ENCODE results near the gene HCFC1R1. TPM values are rescaled to one million over a fixed set of nuclear protein-coding genes. Genes with fewer than 3 reads are reported as not detected.

Gene HCFC1R1
- polyA plus RNA-seq, 3 donors: 16.7 to 27.1 (median 19.9) TPM

DNA sequence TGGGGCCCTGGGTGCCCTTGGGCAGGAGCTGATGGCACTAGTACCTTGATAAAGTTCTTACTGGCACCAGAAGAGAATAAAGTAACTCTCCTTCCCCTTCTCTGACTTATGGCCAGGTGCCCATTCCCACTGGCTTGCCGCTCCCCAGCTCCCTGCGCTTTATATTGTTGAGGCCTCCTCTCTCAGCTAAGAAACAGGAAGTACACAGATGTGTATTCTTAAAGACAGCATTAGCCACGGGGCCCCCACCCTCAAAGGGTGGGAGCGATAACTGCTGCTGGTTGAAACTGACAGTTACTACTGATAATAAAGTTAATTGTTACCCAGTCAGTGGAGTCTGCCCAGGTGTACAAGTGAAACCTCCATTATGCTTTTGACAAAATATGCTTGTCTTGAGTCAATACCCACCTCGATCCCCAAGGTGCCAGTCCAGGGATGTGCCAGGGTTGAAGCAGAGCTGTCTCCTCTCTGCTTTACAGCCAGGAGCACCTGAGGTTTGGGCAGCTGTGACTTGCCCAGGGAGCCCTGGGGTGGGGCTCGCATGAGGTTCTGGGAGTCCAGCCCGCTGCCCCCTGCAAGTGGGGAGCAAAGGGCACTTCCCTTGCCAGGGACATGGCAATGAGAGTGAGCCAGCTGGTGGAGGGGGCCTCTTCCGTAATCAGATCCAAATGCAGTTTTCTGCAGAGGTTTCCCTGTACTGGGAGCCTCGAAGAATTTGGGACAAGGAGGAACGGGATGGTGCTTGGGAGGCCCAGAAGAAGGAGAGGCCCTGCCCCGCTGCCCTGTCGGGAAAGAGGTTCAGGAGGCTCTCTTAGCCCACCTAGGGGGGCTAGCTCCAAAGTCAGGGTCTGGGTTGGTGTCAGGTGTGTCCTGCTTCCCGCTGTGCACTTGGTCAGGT is 16.4 kb downstream of the HCFC1R1 start:
- peaks cover 0 to 10% of the 10 kb centered on the region in 2 donors for H3K27me3 ChIP-seq (ENCODE audit: control insufficient read depth in 2 of 2, insufficient read depth in 2 of 2, low read length in 2 of 2)
- H3K27ac ChIP-seq (ENCODE audit: low read depth in 1 of 2, low read length in 2 of 2): peak overlapping the region; percentile 22 to 61
- peak overlapping the region; percentile 58 for H2AFZ ChIP-seq (ENCODE audit: insufficient read depth, low read depth, low read length, poor library complexity, severe bottlenecking)
- DNase-seq: peak in 2 of 3 donors; percentile 37 to 46
- H3K9ac ChIP-seq (ENCODE audit: insufficient read depth, low read length, poor library complexity, severe bottlenecking): peak overlapping the region; percentile 44
- TF ChIP-seq, protein P1, sequence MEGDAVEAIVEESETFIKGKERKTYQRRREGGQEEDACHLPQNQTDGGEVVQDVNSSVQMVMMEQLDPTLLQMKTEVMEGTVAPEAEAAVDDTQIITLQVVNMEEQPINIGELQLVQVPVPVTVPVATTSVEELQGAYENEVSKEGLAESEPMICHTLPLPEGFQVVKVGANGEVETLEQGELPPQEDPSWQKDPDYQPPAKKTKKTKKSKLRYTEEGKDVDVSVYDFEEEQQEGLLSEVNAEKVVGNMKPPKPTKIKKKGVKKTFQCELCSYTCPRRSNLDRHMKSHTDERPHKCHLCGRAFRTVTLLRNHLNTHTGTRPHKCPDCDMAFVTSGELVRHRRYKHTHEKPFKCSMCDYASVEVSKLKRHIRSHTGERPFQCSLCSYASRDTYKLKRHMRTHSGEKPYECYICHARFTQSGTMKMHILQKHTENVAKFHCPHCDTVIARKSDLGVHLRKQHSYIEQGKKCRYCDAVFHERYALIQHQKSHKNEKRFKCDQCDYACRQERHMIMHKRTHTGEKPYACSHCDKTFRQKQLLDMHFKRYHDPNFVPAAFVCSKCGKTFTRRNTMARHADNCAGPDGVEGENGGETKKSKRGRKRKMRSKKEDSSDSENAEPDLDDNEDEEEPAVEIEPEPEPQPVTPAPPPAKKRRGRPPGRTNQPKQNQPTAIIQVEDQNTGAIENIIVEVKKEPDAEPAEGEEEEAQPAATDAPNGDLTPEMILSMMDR (IDR thresholded peaks at IDR 0.05): no peak
- intact Hi-C loops (cut with micrococcal nuclease): loop anchor here (2.0 kb wide), 2 partner anchors 13 to 15 kb away; partner anchors contain the start of genes HCFC1R1 (in 1 of the 2) and TNFRSF12A (in 1 of the 2)
- H3K36me3 ChIP-seq (replicated peaks in 1 of 2; ENCODE audit: control insufficient read depth in 1 of 2, insufficient read depth in 2 of 2, low read length in 2 of 2): no peaks in the 10 kb centered on the region
- H3K9me3 ChIP-seq (replicated peaks in 1 of 2; ENCODE audit: control insufficient read depth in 1 of 2, insufficient read depth in 1 of 2, low read length in 2 of 2): no peaks in the 10 kb centered on the region
- no peaks in the 10 kb centered on the region for H4K20me1 ChIP-seq (ENCODE audit: insufficient read depth, low read length)
- Mint-ChIP-seq H3K4me1 (peaks cover 50% of the 10 kb centered on the region), H3K9me3 (peaks cover 0 to 3% (median 0%) of the 10 kb centered on the region in 7 donors), H3K4me3 (peak overlapping the region; percentile 76 to 93), H3K27ac (peak overlapping the region; percentile 79 to 95 (median 87)), H3K27me3 (ENCODE audit: low read depth in 3 of 3) (peaks cover 14 to 24% (median 19%) of the 10 kb centered on the region in 3 donors), H3K36me3 (peaks cover 5 to 6% of the 10 kb centered on the region in 2 donors)
- peaks cover 49 to 56% of the 10 kb centered on the region in 2 donors for H3K4me1 ChIP-seq (ENCODE audit: control insufficient read depth in 1 of 2, insufficient read depth in 2 of 2, low read length in 2 of 2)
- H3K4me3 ChIP-seq (replicated peaks in 1 of 3; ENCODE audit: low read depth in 2 of 3, low read length in 3 of 3): peak overlapping the region; percentile 16 to 75 (median 29)
- peak overlapping the region; percentile 75 for H3K4me2 ChIP-seq (replicated peaks; ENCODE audit: extremely low read depth, low read length, poor library complexity, severe bottlenecking)
- 18% methylated on average over 10 of the region's 13 CpGs for WGBS (ENCODE audit: insufficient coverage)
- H3K79me2 ChIP-seq (ENCODE audit: insufficient read depth, low read length): no peaks in the 10 kb centered on the region

DNA sequence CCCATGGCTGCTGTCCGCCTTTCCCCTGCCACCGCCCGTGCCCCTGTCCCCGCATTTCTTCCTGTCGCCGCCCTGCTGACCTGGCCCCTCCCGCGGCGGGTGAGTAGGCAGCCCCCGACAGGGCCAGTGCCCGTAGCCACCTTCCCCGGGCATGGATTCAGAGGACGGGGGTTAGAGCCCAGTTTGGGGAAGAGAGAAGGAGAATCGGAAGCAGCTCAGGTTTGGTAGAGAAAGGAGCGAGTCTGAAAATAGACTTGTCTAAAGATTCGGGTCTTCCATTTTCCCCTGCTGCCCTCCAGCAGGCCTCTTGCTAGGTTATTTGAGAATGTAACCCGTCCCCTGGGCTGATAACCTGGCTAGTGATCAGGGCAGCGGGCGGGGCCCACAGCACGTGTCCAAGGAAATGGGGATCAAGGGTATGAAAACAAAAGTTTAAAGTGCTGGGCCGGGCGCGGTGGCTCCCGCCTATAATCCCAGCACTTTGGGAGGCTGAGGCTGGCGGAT is 18.9 kb downstream of the HCFC1R1 start:
- Histone ChIP-seq H2AFZ (ENCODE audit: insufficient read depth, low read depth, low read length, poor library complexity, severe bottlenecking) (no peak overlapping the region), H3K79me2 (ENCODE audit: insufficient read depth, low read length) (no peaks in the 10 kb centered on the region), H3K36me3 (replicated peaks in 1 of 2; ENCODE audit: control insufficient read depth in 1 of 2, insufficient read depth in 2 of 2, low read length in 2 of 2) (no peaks in the 10 kb centered on the region), H3K4me3 (replicated peaks in 1 of 3; ENCODE audit: low read depth in 2 of 3, low read length in 3 of 3) (peak overlapping the region; percentile 19 to 71 (median 44)), H3K4me1 (ENCODE audit: control insufficient read depth in 1 of 2, insufficient read depth in 2 of 2, low read length in 2 of 2) (peaks cover 49 to 52% of the 10 kb centered on the region in 2 donors), H3K27me3 (ENCODE audit: control insufficient read depth in 2 of 2, insufficient read depth in 2 of 2, low read length in 2 of 2) (peaks cover 0 to 2% of the 10 kb centered on the region in 2 donors), H3K9ac (ENCODE audit: insufficient read depth, low read length, poor library complexity, severe bottlenecking) (no peak overlapping the region), H4K20me1 (ENCODE audit: insufficient read depth, low read length) (no peaks in the 10 kb centered on the region), H3K27ac (ENCODE audit: low read depth in 1 of 2, low read length in 2 of 2) (no peak overlapping the region), H3K9me3 (replicated peaks in 1 of 2; ENCODE audit: control insufficient read depth in 1 of 2, insufficient read depth in 1 of 2, low read length in 2 of 2) (no peaks in the 10 kb centered on the region), H3K4me2 (replicated peaks; ENCODE audit: extremely low read depth, low read length, poor library complexity, severe bottlenecking) (peak overlapping the region; percentile 70)
- Mint-ChIP-seq H3K9me3 (peaks cover 0 to 3% (median 0%) of the 10 kb centered on the region in 7 donors), H3K27ac (peak overlapping the region in 5 of 7 donors; percentile 19 to 87 (median 63)), H3K36me3 (peaks cover 5 to 6% of the 10 kb centered on the region in 2 donors), H3K4me1 (peaks cover 47% of the 10 kb centered on the region), H3K4me3 (peak overlapping the region; percentile 81 to 88), H3K27me3 (ENCODE audit: low read depth in 3 of 3) (peaks cover 0 to 17% (median 16%) of the 10 kb centered on the region in 3 donors)
- DNase-seq: no peak
- intact Hi-C loops (cut with micrococcal nuclease): no loop called here
- WGBS (ENCODE audit: insufficient coverage): 0% methylated on average over 12 of the region's 25 CpGs
- TF ChIP-seq, protein P1 (IDR thresholded peaks at IDR 0.05): no peak

Measured in CD14-positive monocyte (primary cell).